ENCODE results near the gene RBMS1.

The RBMS1 gene

DNA sequence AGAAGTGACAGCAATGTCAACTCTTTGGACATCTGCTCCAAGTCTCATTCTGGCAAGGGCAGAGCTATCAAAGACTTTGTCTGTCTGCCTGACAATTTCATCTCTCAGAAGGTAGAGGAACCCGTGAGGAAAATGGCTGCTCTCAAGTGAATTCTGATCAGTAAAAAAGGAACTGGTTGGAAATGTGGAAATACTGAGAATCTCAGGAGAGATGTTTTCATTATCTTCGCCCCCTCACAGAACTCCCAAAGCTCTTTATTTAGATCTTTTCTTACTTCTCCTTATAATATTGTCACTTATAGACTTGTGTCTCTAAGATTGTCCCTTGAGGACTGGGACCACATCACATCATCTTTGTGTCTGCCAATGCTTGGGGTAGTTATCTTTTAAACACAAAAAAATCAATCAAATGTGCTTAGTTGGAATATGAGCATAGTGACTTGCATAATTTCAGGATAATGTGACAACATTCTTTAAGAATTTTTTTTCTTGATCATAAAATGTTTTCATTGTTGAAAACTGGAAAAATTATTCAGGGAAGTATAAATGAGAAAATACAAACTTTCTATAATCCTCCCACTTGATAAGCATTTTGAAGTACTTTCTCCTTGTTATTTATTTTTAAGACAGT lies 225.3 kb downstream of the RBMS1 start:
- no peak for DNase-seq

DNA sequence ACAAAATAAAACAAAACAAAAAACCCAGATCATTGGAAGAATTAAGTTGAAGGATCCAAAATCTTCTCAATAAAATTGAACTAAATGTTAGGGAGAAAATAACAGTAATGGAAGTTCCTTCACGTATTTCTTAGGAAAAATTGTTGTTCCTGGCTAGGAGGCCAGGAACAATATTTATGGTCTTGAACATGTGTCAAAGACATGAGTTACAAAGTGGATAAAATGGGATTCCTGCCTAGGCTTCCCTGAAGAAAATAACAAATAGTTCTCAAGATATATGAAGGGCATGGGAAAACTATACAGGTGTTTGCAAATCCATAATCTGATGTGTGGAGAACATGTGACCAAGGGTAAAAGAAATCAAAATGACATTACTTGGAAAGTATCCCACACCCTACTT lies 225.9 kb downstream of the RBMS1 start:
- DNase-seq, result no peak

DNA sequence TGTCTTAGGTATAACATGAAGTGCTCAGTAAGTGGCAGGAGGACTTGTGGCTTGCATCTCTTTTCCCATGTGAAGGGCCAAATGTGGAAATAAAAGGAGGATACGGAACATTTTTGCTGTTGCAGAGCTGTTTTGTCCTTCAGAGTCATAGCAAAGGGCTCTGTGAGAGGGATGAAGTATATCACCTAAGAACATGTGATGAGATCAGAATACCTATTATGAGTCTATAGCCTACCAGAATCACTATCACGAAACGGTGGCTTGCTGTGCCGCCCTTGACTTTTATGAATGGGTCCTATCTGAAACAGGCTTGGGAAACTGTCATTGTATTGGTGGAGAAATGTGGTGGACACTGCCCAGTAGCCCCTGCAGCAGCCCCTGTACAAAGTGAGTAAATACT lies 226.6 kb downstream of the RBMS1 start:
- no peak for DNase-seq

DNA sequence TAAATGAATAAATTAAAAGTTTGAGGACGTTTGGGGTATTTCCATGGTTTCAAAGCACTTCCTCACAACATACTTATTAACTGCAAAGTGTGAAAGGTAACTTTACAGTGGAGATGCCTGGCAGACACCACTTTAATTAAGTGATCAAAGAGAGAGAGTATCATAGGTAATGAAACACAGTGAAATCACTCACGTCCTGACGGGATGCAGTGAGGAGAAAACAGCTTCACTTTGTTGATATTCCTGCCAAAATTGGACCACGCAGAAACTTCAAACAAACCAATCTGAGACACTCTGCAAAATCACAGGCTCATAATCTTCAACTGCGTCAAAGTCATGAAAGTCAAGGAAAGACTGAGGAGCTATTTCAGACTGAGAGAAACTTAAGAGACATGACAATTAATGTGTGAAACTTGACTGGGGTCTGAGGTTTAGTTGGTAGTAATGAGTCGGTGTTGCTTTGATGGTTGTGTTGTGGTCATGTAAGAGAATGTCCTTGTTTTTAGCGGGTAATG lies 227.5 kb downstream of the RBMS1 start:
- DNase-seq, result peak in 1 of 2 experiments; percentile 6

DNA sequence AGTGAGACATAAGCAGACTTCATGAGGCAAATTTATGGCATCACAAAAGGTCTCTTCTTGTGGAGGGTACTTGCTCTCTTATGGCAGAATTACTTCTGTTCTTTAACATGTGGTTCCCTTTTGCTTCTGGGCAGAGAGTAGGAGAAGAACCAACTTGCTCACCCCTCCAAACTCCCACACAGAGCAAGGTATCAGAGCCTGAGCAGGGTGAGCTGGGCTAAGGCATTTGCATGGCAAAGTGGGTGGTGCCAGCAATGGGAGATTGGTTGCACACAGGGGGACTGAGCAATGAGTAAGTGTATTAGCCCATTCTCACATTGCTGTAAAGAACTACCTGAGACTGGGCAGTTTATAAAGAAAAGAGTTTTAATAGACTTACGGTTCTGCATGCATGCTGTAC lies 229.3 kb downstream of the RBMS1 start:
- DNase-seq, result no peak

DNA sequence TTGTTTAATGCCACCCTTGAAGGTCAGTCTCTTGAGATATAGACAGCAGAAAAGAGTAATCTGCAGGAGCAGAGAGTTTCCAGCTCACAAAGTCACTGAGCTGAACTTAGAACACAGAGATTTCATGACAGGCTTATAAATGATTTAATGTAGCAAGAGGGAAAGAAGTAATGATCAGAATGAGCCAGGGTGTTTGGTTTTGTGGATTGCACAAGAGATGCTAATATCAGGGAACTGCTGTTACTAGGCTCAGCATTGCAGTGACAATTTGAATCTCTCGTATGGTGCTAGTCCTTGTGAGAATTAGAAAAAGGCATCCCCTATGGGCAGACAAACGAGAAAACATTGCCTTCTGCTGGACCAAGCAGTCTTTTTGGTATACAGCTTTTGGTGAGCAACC lies 231.9 kb downstream of the RBMS1 start:
- no peak for DNase-seq

DNA sequence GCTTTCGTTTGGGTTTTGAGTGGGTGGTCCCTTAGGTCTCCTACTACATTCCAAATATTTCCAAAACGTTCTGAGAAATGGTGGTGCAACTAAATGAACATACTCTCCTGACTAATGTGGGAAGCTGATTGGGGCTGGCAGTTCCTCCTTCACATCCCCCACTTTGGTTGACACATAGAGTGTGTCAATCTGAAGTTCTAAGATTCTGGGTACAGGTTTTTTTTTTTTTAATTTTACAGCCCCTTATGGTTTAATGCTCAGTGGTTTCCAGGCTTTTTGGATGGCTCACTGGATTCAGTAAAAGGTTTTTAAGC lies 235.2 kb downstream of the RBMS1 start:
- no peak for DNase-seq

DNA sequence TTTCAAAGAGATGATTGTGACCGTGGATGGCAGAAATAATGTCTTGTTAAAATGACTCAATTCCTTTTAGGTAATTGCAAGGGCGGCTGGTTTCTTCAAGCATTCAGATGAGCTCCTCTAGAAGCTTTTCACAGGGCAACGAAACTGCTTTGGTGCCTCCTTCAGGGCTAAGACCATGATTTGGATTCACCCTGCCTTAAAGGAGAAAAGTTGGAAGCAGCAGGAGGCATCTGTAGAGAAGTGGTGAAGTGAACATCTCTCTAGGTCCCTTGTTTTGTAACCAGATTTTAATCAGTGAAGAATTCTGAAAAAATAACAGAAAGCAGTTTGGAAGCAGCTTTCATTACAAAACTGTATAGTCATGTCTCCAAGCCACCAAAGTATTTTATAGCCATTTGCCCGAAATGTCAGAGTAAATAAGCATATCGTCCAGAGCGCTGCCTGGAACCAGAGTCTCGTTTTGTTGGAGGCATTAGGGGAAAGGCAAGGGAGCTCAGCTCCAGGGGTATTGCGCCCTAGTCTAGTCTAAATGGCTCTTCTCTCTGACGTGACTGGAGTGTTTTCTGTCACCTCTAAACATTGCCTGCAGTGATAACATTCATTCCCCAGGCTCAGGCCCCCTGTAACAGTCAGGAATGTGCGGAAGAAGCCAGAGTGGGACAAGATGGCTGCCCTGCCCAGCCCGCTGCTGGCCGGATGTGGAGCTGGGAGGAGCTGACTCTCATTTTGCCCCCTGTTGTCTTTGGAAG lies 235.7 kb downstream of the RBMS1 start:
- DNase-seq, result no peak

DNA sequence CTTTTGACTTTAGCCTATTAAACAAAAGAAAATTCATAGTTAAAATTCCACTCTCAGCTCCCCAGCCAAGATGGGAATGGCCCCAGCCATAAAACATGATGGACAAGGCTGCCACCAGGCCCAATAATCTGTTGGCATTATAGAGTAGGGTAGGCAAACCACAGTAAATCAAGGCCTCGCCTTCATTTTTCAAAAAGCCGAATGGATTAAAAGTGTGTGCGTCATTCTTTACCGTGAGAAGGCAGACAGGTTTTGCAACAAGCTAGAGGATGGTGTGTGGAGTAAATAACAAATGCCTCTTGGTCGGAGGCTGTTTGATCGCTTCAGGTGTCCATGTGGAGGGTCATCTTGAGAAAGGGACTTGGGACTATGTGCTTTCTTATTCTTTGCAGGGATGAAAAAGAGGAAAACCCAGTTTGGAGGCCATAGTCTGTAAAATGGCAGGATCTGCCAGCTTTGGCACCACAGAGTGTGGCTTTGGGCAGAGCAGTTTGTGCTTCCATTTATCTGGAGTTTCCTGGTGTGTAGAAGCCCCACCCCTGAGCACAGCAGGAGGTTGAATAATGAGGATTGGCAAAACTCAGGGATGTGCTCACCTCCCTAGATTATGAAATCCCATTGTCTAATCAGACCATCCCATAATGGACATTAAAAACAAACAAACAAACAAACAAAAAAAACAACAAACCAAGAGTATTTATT lies 236.4 kb downstream of the RBMS1 start:
- DNase-seq, result no peak

DNA sequence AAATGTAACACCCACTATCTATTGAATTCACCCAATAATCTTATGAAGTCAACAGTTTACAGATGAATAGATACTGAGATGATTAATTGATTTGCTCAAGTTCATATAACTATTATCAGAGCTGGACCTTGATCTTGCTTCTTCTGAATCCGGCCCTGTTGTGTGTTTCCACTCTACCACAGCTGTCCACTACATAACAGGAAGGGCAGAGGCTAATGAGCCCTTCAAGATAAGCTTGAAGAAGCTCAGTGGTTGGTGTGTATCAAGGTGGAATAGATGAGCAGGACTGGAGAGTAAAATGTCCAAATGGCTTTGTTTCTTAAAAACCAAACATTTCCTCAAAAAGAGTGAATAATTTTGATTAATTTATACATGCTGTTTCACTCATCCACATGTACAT lies 237.1 kb downstream of the RBMS1 start:
- DNase-seq, result no peak

DNA sequence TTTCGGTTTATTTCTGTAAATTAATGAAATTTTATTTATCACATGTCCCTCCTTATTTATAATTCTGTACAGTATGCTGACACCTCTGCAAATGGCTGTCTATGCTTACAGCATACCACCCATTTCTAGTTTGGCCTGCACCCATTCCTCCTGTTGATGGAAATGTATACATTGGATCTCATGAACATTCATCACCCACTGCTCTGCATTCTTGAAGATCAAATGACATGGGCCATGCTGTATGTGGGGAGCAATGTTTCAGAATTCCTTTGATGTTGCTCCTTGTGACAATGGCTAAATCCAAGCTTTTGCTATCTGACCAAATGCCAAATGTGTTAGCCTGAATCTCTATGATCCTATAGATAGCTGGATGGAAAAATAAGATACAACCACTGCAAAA lies 238.2 kb downstream of the RBMS1 start:
- DNase-seq, result no peak

DNA sequence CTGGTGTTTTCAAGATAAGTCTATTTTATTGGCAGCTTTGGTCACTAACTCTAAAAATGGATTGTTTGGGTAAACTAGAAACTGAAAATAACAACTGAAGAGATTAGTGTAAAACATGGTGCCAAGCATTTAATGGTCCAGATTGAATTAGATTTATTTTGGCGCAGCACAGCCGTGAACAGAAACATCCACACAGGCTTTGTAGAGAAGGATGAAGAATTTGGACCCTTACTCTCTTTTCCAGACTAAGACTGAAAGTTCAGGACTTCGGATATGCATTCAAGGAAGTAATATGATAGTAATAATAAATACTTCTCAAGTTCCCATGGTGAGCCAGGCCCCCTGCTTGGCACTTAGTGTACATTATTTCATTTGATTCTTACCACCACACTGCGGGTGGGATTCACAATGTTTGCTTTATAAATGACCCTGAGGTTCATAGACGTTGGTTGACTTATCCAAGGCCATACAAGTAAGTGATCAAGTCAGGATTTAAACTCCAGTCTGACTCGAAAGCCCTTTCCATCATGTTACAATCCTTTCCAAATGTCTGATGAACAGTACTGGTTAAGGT lies 239.3 kb downstream of the RBMS1 start:
- DNase-seq, result no peak

DNA sequence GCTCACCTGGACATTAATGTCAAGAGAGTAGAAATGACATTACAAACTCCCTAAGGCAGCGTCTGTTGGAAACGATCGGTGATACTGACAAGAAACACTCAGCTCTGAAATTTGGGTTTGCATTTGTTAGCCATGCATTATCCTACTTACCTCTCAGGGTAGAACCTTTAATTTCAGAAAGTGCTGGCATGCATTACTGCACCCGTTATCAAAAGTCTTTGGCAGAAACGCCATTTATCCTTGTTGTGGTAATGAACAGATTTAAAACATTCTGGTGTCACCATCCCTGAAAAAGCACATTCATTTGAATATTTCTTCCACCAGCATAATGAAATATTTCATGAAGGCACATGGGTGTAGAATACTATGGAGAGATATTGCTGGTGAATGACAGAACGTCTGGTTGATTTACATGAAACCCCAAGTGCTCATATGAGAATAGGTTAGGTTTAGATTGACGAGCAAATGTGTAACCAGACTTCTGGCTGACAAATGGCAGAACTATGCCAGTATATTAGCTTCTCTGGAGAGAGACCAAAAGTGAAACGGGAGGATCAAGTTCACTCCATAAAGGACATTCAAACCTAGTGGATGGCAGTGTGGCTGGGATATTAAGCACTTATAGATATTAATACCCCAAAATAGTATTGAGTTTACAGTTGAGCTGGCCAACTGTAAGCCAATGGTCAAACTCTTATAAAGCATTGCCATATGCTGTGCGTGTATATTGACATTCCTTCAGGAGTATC lies 240.0 kb downstream of the RBMS1 start:
- no peak for DNase-seq

DNA sequence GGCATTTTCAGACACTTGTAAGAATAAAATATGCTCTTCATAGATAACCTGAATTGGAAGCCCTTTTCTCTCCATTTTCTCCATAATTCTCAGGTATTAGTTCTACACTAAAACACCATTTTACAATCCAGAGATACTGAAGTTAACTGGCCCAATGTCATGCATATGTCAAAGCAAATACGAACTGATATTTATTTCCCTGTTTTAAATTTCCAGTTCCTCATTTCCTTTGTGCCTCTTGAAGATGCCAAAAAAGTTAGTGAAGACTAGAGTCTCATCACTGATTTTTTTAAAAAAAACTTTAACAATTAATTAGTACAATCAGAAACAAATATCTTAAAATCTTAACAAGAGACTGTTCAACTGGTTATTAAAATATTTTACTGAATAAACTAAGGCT lies 240.7 kb downstream of the RBMS1 start:
- no peak for DNase-seq

DNA sequence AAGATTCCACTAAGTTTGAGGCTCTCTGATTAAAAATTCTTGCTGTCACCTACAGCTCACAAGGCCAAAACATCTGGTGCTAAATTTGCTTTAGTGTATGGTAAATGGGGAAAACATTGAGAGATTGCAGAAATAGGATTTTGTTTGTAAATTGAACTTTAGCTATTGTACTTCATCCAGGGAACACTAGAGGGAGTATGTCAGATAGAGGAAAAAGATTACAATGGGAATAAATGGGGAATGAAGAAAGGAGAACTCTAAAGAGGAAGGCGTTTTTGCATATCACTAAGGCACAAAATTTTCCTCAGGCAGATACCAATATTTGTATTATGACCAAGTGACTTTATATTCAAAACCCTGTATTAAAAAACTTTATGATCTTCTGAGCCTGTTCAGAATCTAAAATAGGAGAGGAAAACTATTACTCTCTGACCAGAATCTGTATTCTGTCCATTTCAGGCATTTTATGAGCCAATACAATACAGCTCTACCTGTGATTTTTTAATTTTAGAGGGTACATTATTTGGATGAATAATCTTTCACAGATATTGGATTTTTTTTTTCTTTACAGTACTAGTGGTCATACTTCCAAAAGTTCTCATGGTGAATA lies 241.2 kb downstream of the RBMS1 start:
- no peak for DNase-seq

DNA sequence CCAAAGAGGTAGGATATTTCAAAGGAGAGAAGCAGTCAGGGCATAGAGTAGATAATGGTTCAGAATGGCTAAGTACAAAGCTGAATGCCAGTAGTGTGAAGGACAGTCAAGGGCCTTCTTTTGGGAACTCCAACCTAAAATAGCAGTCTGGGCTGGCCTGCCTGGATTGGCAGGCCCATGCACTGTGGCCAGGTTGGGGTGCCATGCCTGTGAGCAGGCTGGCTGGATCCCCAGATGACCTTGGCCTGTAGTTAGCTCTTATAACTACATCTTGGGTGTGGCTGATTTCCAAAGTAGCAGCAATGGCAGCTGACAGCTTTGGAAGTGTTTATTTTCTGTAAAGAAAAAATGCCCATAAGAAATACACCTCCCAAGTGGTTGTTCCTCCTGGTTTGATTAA lies 242.0 kb downstream of the RBMS1 start:
- DNase-seq, result no peak

DNA sequence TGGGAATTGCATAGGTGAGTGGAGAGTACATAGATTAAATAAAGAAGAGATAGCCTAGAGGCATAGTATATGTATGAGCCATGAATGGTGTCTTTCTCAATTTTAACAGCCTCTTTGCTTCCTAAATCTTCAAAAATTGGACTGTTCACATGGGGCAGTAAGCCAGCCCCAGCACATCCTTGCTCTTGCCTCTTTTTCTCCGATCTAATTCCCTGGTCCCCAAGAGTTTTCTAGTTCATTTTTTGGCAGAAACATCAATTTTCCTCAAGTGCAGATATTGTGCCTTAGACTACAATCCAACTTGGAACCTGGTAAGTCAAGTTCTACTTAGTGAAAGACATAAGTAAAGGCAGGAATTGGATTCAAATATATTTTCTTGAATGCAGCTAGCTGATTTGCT lies 243.7 kb downstream of the RBMS1 start:
- no peak for DNase-seq

DNA sequence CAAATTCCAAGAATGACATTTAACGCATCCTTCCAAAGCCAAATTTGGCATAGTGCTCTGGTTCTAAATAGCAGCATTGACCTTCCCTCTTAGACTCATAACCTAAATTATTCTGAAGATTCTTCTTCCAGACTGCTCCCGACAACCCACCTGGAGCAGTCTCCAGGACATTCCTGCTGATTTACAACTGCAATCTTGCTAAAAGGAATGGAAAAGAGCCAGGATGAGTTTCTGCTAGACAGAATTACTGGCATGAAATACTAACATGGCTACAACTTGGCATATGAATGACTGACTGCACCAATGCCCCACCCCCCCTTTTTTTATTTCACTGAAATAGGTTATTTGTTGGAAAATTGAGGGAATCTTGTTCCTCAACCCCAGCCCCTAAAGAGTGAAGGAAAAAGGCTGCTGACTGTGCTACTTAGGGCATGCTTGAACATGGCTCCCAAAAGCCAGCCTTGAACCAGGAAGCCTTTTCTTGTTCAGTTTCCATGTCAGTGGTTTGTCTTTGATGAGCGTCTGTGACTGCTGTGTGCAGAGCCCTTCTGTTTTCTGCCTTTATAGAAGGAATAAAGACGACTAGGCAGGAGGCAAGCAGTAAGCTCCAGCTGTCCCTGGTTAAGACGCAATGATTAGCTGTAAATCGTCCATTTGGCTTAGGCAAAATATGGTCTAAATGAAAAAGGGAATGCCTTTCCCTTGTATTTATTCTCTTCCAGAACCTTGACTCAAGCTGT lies 246.1 kb downstream of the RBMS1 start:
- no peak for DNase-seq

DNA sequence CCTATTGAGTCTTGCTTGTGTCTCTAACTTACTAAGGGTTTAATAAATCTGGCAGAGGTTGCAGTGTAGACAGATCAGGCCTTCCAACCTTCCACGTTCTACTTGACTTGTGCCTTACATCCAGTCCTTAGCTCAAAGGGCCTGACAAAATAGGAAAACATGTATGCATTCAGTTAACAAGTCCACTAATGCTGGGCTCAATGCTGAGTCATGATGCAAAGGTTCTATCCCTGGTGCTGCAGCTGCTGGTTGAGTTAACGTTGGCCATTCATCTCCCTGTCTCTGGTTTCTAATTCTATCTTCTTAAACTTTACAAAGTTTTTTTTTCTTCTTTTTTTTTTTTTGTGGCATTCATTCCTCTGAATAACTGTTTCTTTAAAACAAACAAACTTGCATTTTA lies 247.3 kb downstream of the RBMS1 start:
- DNase-seq, result no peak

DNA sequence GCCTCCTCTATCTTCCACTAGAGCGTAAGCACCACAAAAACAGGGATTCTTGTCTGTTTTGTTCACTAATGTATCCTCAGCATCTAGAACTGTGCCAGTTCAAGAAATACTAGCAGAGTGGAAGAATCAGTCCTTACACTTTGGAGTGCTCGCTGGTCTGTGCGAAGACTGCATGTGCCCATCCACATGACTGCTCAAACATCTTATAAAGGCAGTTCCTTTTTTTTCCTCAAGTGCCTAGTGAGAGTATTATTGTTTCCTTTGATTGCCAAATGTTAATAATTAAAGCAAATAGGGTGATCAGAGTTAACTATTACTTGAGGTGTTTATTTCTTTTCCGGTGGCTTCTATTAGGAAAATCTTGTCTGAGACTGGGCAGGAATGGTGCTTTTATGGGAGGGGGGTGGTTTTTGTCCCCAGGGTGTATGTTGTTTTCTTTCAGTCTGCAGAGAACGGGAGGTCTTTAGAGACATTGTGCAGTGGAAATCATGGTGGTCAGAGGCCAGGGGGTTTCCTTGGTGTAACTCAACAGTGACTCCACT lies 247.9 kb downstream of the RBMS1 start:
- no peak for DNase-seq

DNA sequence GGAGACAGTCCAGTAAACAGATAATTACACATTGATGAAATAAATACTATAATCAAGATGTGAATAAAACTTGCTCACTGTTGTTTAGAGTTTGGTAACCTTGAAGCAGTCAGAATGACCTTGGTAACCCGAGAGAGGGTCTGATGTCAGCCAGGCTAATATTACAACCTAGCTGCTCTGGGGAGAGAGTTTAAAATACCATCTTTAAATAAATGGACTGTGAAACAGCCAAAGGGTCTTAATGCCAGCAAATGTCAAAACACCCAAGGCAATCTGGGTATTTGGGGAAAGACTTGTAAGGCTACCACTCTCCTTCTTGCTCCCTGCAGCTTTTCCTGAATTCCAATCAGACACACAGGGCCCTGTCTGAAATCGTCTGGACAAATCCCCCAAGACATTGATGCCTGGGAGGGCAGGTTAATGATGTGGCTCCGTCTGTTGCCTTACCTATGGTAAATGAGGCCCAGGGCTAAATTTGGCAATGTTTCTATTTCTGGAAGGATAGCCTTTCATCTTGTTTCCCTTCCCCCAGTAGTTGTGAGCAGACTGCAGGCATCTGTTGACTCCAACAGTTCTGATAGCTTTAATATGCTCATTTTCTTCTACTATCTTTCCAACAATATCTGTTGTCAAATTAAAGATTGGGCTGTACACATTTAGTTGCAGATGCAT lies 250.6 kb downstream of the RBMS1 start:
- no peak for DNase-seq
